H9 (cell line): Measurements from ENCODE around the gene IER5L. TPM values are rescaled to one million over a fixed set of nuclear protein-coding genes. Genes with fewer than 3 reads are reported as not detected.

Source experiments
- DNase-seq: peaks from one replicate; pipeline ENCODE4 v3.0.0-alpha.2; 2017
- H2AFZ ChIP-seq: one replicate; pipeline ENCODE4 v1.6.1; 2013; ENCODE audit warnings: mild to moderate bottlenecking, low read length, control low read depth, moderate library complexity
- H2AK5ac ChIP-seq: 2 replicates; pipeline ENCODE4 v1.6.1; 2013; ENCODE audit warnings: low read length, control low read depth, mixed read lengths; ENCODE audit not compliant: insufficient read length
- H2BK120ac ChIP-seq: one replicate; pipeline ENCODE4 v1.6.1; 2013; ENCODE audit warnings: low read depth, mild to moderate bottlenecking, low read length, control low read depth, inconsistent platforms; ENCODE audit not compliant: poor library complexity, severe bottlenecking
- H2BK12ac ChIP-seq: 2 replicates; pipeline ENCODE4 v1.6.1; 2013; ENCODE audit warnings: low read length, control low read depth, mixed read lengths, low read depth; ENCODE audit not compliant: insufficient read length
- H2BK15ac ChIP-seq: 2 replicates; pipeline ENCODE4 v1.6.1; 2013; ENCODE audit warnings: low read depth, low read length, control low read depth
- H2BK20ac ChIP-seq: one replicate; pipeline ENCODE4 v1.6.1; 2013; ENCODE audit warnings: low read depth, mild to moderate bottlenecking, low read length, control low read depth, inconsistent platforms; ENCODE audit not compliant: poor library complexity, severe bottlenecking
- H2BK5ac ChIP-seq: 2 replicates; pipeline ENCODE4 v1.6.1; 2013; ENCODE audit warnings: low read length, control low read depth, mixed read lengths; ENCODE audit not compliant: insufficient read length
- H3K14ac ChIP-seq: 2 replicates; pipeline ENCODE4 v1.6.1; 2013; ENCODE audit warnings: low read length, control low read depth; ENCODE audit not compliant: insufficient read depth
- H3K18ac ChIP-seq: 2 replicates; pipeline ENCODE4 v1.6.1; 2013; ENCODE audit warnings: low read depth, mild to moderate bottlenecking, mixed read lengths, low read length, control low read depth; ENCODE audit not compliant: insufficient read length
- H3K23ac ChIP-seq: 2 replicates; pipeline ENCODE4 v1.6.1; 2013; ENCODE audit warnings: low read length, control low read depth, mixed read lengths, low read depth; ENCODE audit not compliant: insufficient read length
- H3K23me2 ChIP-seq: 2 replicates; pipeline ENCODE4 v1.6.1; 2013; ENCODE audit warnings: low read depth, mild to moderate bottlenecking, mixed read lengths, low read length, control low read depth; ENCODE audit not compliant: insufficient read length, poor library complexity, severe bottlenecking
- H3K27ac ChIP-seq: 2 replicates; pipeline ENCODE4 v1.5.1; 2013; ENCODE audit warnings: low read length, control low read depth, mixed read lengths, low read depth; ENCODE audit not compliant: insufficient read length
- H3K27me3 ChIP-seq: 2 replicates; pipeline ENCODE4 v1.6.1; 2013; ENCODE audit warnings: low read length, control low read depth, inconsistent platforms; ENCODE audit not compliant: insufficient read depth
- H3K4ac ChIP-seq: 2 replicates; pipeline ENCODE4 v1.6.1; 2013; ENCODE audit warnings: low read depth, mild to moderate bottlenecking, control low read depth, inconsistent platforms, low read length, moderate library complexity
- H3K4me1 ChIP-seq: 2 replicates; pipeline ENCODE4 v1.6.1; 2013; ENCODE audit warnings: low read length, control low read depth, inconsistent platforms; ENCODE audit not compliant: insufficient read depth
- H3K4me2 ChIP-seq: 2 replicates; pipeline ENCODE4 v1.6.1; 2013; ENCODE audit warnings: low read length, control low read depth, mixed read lengths; ENCODE audit not compliant: insufficient read length, insufficient read depth
- H3K56ac ChIP-seq: 2 replicates; pipeline ENCODE4 v1.6.1; 2013; ENCODE audit warnings: low read depth, mild to moderate bottlenecking, mixed read lengths, low read length, control low read depth; ENCODE audit not compliant: insufficient read length
- H3K79me1 ChIP-seq: 2 replicates; pipeline ENCODE4 v1.6.1; 2013; ENCODE audit warnings: low read depth, mild to moderate bottlenecking, moderate library complexity, low read length, control low read depth, inconsistent platforms; ENCODE audit not compliant: insufficient read depth, poor library complexity, severe bottlenecking
- H3K79me2 ChIP-seq: 2 replicates; pipeline ENCODE4 v1.6.1; 2013; ENCODE audit warnings: low read length, control low read depth, inconsistent platforms; ENCODE audit not compliant: insufficient read depth
- H3K9ac ChIP-seq: 2 replicates; pipeline ENCODE4 v1.6.1; 2013; ENCODE audit warnings: low read length, control low read depth, mixed read lengths; ENCODE audit not compliant: insufficient read length; ENCODE audit errors: extremely low read depth
- H3K9me3 ChIP-seq: one replicate; pipeline ENCODE4 v1.6.1; 2013; ENCODE audit warnings: low read depth, low read length, inconsistent platforms; ENCODE audit not compliant: control insufficient read depth
- H3T11ph ChIP-seq: one replicate; pipeline ENCODE4 v1.6.1; 2013; ENCODE audit warnings: mild to moderate bottlenecking, low read length, control low read depth, inconsistent platforms
- H4K20me1 ChIP-seq: one replicate; pipeline ENCODE4 v1.6.1; 2013; ENCODE audit not compliant: control insufficient read depth, insufficient read length, insufficient read depth
- H4K5ac ChIP-seq: 2 replicates; pipeline ENCODE4 v1.6.1; 2013; ENCODE audit warnings: low read depth, mild to moderate bottlenecking, mixed read lengths, low read length, control low read depth; ENCODE audit not compliant: insufficient read length
- H4K8ac ChIP-seq: replicated peaks from 2 replicates; pipeline ENCODE4 v1.6.1; 2013; ENCODE audit warnings: low read length, control low read depth, mixed read lengths, low read depth; ENCODE audit not compliant: insufficient read length
- H4K91ac ChIP-seq: 2 replicates; pipeline ENCODE4 v1.6.1; 2013; ENCODE audit warnings: low read depth, mild to moderate bottlenecking, moderate library complexity, mixed read lengths, low read length, control low read depth; ENCODE audit not compliant: insufficient read length
- H3K27ac Mint-ChIP-seq, 3 experiments: 2 replicates in 2 of 3; 3 replicates in 1 of 3; pipeline ENCODE4 v1.8.0; 2020 to 2021; ENCODE audit warnings: mixed read lengths in 3 of 3, mild to moderate bottlenecking in 1 of 3, moderate library complexity in 1 of 3
- H3K27me3 Mint-ChIP-seq: 2 replicates; pipeline ENCODE4 v1.8.0; 2021; ENCODE audit warnings: low read depth, mild to moderate bottlenecking, moderate library complexity, mixed read lengths
- H3K36me3 Mint-ChIP-seq, 3 experiments: 2 replicates in 2 of 3; 3 replicates in 1 of 3; pipeline ENCODE4 v1.8.0; 2020 to 2021; ENCODE audit warnings: low read depth in 3 of 3, mixed read lengths in 3 of 3; ENCODE audit not compliant: insufficient read depth in 1 of 3
- H3K4me1 Mint-ChIP-seq, 2 experiments: 2 replicates each; pipeline ENCODE4 v1.8.0; 2020; ENCODE audit warnings: mixed read lengths in 2 of 2
- H3K4me3 Mint-ChIP-seq, 2 experiments: 2 replicates in 1 of 2; 3 replicates in 1 of 2; pipeline ENCODE4 v1.8.0; 2020 to 2021; ENCODE audit warnings: mild to moderate bottlenecking in 2 of 2, mixed read lengths in 2 of 2, moderate library complexity in 1 of 2
- H3K9me3 Mint-ChIP-seq, 2 experiments: 2 replicates in 1 of 2; 3 replicates in 1 of 2; pipeline ENCODE4 v1.8.0; 2020; ENCODE audit warnings: mild to moderate bottlenecking in 2 of 2, mixed read lengths in 2 of 2, moderate library complexity in 1 of 2
- WGBS: extraction: QIAGEN DNeasy Blood & Tissue Kit; methylation state at CpG from one replicate; pipeline ENCODE4 v1.1.7; 2013; ENCODE audit warnings: missing lambda C conversion rate, low lambda C conversion rate, mixed read lengths; ENCODE audit not compliant: insufficient read length; ENCODE audit errors: extremely low coverage; 5-methylcytosine and 5-hydroxymethylcytosine counted together
- total RNA-seq: library from RNA; stranded (reverse); gene quantifications from 2 replicates; pipeline ENCODE4 v1.2.1, GENCODE V29; 2021
- TF ChIP-seq, protein P1 (sequence below): fragments of 200-600 bp; sonication (generic); conservative IDR thresholded peaks from 3 replicates; pipeline ENCODE4 v1.8.0; 2021; ENCODE audit warnings: antibody characterized with exemption, mild to moderate bottlenecking

Gene IER5L
- total RNA-seq, 1 experiment from 2014 or later: 1.0 TPM

DNA sequence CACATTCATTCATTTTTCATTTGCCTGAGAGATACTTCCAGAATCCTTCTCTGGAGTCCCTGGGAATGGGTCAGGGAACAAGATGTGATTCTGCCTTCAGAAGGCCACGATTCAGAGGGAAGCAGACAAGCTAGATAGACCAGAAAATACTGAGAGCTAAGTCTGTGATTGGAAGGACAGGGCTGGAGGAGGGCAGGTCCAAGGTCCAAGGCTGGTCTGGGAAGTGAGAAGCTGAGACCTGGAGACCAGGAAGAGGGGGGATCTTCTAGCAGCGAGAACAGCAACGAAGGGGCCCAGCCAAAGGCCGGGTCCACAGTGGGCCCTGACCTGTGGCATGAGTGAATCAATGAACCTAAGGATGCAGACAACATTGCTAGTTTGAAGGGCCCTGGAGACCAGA is 4.1 kb upstream of the IER5L start:
- no peak overlapping the region for H2AK5ac ChIP-seq
- peaks cover 17 to 24% of the 10 kb centered on the region in 2 experiments for H3K4me1 Mint-ChIP-seq
- no peak overlapping the region for H4K5ac ChIP-seq
- no peak overlapping the region for H3K4me2 ChIP-seq
- H3K4me3 Mint-ChIP-seq: no peak overlapping the region; a peak in 1 of 5 replicates
- H3K9me3 Mint-ChIP-seq: peaks cover 3% of the 10 kb centered on the region in 2 experiments; a peak in 2 of 5 replicates
- no peaks in the 10 kb centered on the region for H3K4me1 ChIP-seq
- H2BK15ac ChIP-seq: no peak overlapping the region
- no peaks in the 10 kb centered on the region for H3K9me3 ChIP-seq
- H3K4ac ChIP-seq: no peak overlapping the region
- H3K14ac ChIP-seq: no peak overlapping the region
- H3K18ac ChIP-seq: no peak overlapping the region
- no peaks in the 10 kb centered on the region for H3K79me2 ChIP-seq
- no peaks in the 10 kb centered on the region for H4K20me1 ChIP-seq
- H3K27me3 Mint-ChIP-seq: peaks cover 88% of the 10 kb centered on the region
- WGBS: no CpG with 5 or more reads among the region's 4 CpGs
- peaks cover 45% of the 10 kb centered on the region for H3K27me3 ChIP-seq
- H3K23ac ChIP-seq: no peak overlapping the region
- H3K79me1 ChIP-seq: no peaks in the 10 kb centered on the region
- no peak overlapping the region for H3T11ph ChIP-seq
- no peak overlapping the region for H2BK20ac ChIP-seq
- no peak overlapping the region for H2BK12ac ChIP-seq
- H3K9ac ChIP-seq: no peak overlapping the region
- no peak overlapping the region for H4K8ac ChIP-seq
- H3K27ac ChIP-seq: no peak overlapping the region
- H4K91ac ChIP-seq: no peak overlapping the region
- DNase-seq: no peak
- no peaks in the 10 kb centered on the region; a peak in 1 of 7 replicates for H3K36me3 Mint-ChIP-seq
- TF ChIP-seq, protein P1, sequence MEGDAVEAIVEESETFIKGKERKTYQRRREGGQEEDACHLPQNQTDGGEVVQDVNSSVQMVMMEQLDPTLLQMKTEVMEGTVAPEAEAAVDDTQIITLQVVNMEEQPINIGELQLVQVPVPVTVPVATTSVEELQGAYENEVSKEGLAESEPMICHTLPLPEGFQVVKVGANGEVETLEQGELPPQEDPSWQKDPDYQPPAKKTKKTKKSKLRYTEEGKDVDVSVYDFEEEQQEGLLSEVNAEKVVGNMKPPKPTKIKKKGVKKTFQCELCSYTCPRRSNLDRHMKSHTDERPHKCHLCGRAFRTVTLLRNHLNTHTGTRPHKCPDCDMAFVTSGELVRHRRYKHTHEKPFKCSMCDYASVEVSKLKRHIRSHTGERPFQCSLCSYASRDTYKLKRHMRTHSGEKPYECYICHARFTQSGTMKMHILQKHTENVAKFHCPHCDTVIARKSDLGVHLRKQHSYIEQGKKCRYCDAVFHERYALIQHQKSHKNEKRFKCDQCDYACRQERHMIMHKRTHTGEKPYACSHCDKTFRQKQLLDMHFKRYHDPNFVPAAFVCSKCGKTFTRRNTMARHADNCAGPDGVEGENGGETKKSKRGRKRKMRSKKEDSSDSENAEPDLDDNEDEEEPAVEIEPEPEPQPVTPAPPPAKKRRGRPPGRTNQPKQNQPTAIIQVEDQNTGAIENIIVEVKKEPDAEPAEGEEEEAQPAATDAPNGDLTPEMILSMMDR: no peak
- no peak overlapping the region for H2AFZ ChIP-seq
- H3K27ac Mint-ChIP-seq: no peak overlapping the region
- no peak overlapping the region for H2BK120ac ChIP-seq
- H3K23me2 ChIP-seq: peaks cover under 1% of the 10 kb centered on the region
- H2BK5ac ChIP-seq: no peak overlapping the region
- no peak overlapping the region for H3K56ac ChIP-seq
